HG03558 (cell line): Measurements from ENCODE around the gene ZFHX3.
A peak's percentile ranks its signal among the peaks of the same experiment; 100 is the strongest.
"Not testable (repeated sequence)": the region's sequence is repeated elsewhere in the genome, so short reads cannot be mapped to it uniquely, and the experiment has no call there.

ENCODE experiments used
- ATAC-seq: cut with Tn5 transposase; IDR thresholded peaks from one replicate; pipeline ENCODE4 v1.9.1; 2021; ENCODE audit warnings: moderate number of reproducible peaks; ENCODE audit not compliant: unreplicated experiment; ENCODE audit errors: extremely low read depth

The ZFHX3 gene

DNA sequence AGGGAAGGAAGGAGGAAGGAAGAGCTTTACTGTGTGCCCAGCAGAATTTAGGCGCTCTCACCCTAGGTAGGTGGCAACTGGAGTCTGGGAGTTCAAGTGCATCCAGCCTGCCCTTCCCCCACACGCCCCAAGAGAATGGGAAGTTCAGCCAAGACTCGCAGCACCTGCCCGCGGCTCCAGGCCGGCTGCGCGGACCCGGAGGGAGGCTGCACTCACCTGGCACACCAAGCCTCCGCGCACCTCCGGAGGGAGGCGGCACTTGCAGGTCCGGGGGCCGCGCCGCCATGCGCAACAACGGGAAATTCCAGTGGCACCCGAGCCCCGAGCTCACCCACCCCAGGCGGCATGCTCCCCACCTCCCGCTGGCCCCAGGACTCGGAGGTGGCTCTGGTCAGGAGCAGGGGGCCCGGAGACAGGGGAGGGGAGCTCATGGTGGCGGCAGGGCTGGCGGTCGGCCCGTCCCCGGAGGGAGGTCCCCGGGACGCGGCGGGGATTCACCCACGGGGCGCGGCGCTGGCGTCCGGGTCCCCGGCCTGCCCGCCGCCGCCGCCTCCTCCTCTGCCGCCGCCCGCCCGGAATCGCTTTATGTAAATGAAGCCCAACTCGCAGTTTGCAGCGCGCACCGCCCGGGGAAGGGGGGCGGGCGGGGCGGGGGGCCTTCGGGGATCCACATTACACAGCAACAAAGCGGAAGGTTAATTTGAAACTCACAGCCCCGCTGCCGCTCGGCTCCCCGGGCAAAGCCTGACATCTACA lies at the start of gene ZFHX3:
TSS of gene ZFHX3 (minus strand) at position 593 of the 756 bp plus-strand sequence. CDS start 87,983 bp downstream, outside the sequence.
- ATAC-seq: peak; percentile 39

DNA sequence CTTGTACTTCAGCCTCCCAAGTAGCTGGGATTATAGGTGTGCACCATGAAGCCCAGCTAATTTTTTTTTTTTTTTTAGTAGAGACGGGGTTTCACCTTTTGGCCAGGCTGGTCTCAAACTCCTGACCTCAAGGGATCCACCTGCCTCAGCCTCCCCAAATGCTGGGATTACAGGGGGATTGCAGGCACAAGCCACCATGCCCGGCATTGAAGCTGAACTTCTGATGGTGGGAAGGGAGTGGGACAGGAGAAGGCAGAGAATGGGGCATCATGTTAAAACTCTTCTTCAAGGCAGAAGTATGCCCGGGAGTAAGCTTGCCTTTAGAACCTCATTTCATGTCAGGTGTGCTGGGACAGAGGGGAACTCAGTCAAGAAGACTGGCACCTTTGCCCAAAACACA lies 48.6 kb upstream of the ZFHX3 start:
- no peak for ATAC-seq

GRCh38 chr16:73095885-73096421 lies 48.0 kb upstream of the ZFHX3 start:
- no peak for ATAC-seq

DNA sequence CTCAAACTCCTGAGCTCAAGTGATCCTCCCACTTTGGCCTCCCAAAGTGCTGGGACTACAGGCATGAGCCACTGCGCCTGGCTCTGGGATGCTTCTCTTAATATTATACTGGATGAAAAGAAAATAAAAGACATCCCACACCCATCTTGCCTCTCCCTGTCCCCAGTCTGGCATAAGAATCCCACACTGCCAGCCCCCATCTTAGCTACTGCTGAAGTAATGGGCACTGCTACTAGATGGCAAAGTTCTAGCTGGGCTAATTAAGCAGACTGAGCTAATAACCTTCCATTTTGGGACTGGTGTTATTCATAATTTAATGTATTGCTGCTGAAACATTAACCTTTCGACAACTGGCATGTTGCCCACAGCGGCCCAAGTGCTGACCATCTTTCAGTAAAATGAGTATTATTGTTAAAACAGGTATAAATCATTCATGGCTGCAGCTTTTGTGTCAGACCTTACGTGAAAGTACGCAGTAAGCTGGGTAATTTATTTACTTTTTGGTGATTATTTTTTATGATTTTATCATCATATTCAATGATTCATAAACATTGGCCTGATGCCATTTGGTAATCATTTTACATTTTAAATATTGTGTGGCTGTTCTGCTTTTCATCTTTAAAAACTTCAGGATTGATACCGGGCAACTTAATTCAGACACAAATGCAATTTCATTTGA lies 47.4 kb upstream of the ZFHX3 start:
- ATAC-seq: no peak

DNA sequence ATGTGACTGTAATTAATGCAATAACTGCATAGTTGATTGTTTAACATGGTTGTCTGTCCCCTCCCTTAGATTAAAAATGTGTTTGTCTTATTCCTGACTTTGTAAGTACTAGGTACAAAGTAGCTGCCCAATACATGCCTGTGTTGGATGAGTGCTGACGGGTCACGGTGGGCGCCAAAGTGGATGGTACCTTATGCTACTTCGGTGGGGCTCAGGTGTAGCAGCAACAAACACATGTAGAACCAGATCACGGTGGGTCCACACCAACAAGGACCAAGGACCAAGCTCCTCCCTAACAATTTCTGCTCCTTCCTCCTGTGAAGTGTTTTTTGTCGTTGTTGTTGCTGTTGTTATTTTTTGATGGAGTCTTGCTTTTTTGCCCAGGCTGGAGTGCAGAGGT lies 46.4 kb upstream of the ZFHX3 start:
- no peak for ATAC-seq

DNA sequence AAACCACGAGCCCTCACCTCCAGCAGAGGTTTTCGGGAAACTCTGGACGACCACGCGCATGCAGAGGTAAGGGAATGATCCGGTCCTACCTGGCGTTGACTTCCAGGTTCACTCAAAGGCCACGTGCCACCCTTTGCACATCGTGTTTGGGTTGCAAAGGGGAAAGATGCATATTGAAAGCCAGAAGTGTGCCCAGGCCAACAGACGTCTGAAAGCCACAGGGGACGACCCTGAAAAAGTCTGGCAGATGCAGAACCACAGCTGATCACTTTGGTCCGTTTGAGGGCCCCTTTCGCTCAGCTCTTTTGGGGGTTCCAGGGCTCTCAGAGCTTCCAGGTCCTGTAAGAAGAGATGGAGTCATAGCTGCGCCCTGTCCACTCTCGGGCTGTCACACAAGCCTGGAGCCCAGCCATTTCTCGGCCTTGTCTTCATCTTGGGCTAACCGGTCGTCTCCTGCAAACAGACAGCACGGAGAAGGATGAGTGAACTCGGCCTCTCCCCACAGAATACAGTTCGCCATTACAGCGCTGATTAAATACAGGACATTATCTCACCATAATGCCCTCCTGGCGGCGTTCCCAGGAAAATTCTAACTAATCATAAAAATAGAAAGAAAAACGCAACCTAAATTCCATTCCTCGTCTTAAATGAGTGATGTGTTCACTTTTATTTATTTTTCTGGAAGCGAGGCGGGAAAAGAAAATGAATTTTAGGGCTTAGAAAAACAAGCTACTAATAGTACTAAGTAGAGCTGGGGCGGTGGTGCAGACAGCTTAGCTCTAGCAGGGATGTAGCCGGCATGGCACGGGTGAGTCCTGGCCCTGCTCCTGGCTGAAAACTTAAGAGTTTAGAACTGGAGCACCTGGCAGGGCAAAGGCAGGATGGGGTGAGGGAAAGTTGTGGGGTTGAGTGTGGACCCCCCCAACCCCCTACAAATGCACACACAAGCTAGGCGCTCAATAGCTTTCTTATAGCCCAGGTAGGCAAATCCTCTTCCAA lies 45.5 kb upstream of the ZFHX3 start:
- ATAC-seq: no peak

- no peak for ATAC-seq
Observed at GRCh38 chr16:73092236-73092781, 44.4 kb upstream of the ZFHX3 start.

DNA sequence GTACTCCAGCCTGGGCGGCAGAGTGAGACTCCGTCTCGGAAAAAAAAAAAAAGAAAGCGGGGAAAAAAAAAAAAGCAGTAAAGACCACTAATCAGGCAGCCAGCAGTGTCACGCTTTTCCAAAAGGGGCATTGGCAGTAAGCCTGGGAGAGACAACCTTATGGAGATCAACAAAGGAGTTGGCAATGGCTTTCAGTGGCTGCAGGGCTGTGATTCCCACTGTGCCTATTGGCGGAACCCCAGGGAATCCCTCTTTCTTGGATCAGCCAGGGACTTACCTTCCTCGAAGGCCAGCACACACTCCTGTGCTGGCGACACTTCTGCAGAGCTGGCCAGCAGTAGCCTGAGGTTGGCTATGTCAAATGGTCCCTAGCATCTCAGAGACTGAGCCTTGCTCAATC lies 43.2 kb upstream of the ZFHX3 start:
- ATAC-seq: no peak

DNA sequence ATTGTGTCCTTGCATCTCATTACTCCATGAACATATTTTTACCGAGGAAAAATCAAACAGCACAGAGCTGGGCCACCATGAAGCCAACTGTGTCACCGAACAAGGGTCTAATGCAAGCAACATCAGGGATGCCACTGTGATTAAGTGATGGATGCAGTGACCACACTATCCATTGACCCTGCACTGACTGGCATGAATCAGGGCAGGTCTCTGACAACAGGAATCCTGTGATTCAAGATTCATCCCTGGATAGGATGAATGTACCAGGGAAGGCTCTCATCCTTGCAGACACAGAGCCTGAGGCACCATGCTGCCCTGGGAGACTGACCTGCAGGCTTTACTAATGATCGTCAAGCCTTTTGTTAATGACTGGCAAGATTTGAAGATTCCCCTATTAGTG lies 41.5 kb upstream of the ZFHX3 start:
- no peak for ATAC-seq

- no peak for ATAC-seq
Observed at GRCh38 chr16:73086108-73086507, 38.2 kb upstream of the ZFHX3 start.

DNA sequence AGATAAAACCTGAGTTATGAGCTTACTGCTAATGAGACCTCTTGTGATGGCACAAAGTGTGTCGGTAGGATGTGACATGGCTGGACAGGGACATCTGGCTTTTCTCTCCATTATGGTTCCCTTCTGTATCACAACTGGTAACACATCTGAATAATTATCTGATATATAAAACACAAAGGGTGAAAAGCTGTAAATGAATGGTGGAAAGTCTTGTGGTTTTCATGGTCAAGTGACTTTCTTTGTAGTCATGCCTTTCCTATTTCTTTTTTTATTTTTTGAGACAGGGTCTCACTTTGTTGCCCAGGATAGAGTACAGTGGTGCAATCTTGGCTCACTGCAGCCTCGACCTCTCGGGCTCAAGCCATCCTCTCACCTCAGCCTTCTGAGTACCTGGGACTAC lies 35.3 kb upstream of the ZFHX3 start:
- no peak for ATAC-seq

DNA sequence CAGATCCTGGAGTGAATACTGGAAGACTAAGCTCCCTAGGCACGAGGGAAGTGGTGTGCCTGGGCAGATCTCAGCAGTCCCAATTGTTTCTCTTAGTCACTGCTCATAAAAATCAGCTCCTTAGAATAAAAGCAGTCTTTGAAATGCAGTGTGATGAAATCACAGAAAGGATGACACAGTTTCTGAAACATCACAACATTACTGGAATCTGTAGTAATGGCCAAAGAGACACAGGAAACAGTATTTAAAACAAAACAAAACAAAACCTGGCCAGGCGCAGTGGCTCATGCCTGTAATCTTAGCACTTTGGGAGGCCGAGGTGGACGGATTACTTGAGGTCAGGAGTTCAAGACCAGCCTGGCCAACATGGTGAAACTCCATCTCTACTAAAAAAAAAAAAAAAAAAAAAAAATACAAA lies 34.7 kb upstream of the ZFHX3 start:
- not testable (repeated sequence) for ATAC-seq

DNA sequence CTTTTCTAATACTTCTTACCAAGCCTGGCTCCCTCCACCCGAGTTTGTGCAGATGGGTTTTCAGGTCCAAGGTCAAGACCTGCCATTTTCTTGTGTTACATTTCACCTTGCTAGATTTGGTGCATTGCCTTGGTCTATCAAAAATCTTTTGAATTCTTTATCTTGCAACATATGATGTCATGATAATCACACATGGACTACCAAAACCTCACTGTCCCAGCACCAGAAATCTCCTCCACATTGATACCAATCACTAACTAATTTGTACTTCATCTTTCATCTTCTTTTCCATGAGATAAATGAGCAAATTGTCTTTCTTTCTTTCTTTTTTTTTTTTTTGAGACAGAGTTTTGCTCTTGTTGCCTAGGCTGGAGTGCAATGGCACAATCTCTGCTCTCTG lies 33.0 kb upstream of the ZFHX3 start:
- no peak for ATAC-seq

DNA sequence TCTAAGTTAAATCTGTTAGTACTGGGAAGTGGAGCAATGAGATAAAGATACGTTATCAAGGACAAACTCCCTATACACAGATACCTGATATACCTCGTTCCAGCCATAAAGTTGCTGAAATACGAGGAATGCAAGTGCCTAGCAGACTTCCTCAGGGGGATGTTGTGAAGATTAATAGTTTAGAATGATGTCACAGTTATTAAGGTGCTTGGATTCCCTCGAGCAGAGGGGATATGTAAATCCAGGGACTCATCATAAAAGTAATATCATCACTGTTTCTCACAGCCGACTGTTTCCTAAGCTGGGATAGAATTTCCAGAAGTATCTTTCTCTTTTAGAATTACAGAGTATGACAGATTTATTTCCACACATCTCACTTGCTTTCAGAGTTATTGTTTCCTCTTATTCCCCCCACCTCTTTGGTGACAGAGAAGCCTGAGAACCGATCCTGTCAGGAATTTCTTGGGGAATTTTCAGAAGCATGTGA lies 28.4 kb upstream of the ZFHX3 start:
- no peak for ATAC-seq

DNA sequence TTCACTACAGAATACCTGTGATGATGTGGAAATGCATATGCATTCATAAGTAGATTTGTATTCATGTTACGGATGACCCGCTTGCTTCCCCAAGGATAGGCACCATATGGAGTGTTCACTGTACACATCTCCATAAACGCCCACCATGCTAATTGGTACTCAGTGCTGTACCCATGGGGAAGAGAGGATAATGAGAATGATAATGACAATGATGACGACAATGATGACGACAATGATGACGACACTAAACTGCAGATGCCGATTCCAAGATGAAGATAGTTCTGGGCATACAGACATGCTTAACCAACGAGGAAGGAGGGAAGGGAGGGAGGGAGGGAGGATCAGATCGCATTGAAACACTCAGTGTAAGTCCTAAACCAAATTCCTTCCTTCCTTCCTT lies 26.5 kb upstream of the ZFHX3 start:
- no peak for ATAC-seq

GRCh38 chr16:73072051-73072450 lies 24.1 kb upstream of the ZFHX3 start:
- ATAC-seq: not testable (repeated sequence)

DNA sequence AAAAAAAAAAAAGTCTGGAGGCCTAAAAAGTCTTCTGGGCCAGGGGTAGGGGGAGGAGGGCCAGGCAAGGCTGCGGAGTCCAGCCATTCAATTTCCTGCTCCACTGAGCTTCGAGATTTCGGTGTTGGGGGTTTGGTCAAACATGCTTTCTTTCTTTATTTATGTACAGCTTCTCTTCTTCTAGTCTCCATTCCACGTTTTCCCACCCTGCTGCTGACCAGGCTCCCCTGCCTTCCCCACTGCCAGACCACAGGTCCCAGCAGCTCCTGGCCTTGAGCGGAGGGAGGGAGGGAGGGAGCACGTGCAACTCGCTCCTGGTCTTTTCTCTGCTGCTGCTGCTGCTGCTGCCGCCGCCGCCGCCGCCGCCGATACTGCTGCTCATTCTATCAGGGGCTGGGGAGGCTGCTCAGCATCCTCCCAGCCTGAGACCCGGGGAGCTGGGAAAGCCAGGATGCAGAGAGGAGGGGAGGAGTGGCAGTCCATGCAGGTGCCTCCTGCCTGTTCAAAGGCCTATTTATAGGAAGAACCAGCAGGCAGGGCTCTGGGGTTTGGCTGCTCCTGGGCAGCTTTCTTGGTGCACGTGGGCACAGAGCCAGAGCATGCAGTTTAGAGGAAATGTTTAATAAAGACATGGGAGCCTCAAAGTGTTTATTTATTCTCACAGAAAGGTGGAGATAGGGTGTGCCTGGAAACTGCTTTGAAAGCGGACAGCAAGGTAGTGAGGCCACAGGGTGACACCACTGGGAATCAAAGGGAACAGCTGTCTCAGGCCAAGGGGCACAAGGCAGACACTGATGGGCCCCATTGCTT lies 23.4 kb upstream of the ZFHX3 start:
- ATAC-seq: no peak

DNA sequence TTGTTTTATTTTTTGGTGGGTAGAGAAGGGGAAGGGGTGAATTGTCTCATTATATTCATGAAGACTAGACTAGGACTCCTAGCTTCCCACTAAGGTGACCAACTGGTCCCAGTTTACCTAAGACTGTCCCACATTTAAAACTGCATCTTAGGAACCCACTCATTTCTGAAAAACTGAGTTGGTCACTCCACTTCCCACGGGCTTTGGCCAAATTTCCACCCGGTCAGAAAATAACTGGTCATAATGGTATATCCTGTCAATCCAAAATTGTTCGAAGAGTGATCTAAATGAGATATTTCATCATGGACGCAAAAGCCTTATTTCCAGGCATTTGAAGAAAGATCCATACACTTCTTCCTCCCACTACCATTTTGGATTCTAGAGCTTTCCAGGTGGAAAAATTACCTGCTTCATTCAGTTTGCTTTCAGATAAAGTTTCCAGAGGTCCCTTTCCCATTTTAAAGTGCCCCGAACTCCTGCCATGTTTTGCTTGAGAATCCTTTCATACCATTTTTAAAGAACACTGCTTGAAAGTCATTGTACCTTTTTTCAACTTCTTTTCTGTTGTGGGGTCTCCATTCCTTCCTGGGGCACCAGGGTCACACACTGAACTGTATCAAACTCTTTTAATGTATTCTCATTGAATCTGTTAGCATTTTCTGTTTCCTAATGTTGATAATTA lies 21.8 kb upstream of the ZFHX3 start:
- ATAC-seq: no peak
